Ishikawa (cell line): ENCODE measurements around the gene GAS6.

Experiments
- CREB1 ChIP-seq: IDR thresholded peaks from 2 replicates; pipeline ENCODE4 v1.6.1; 2012; ENCODE audit warnings: low read depth
- EP300 ChIP-seq: IDR thresholded peaks from 2 replicates; pipeline ENCODE4 v1.6.1; 2012; ENCODE audit warnings: borderline replicate concordance
- NFIC ChIP-seq: IDR thresholded peaks from 2 replicates; pipeline ENCODE4 v1.6.1; 2012
- TAF1 ChIP-seq: IDR thresholded peaks from 2 replicates; pipeline ENCODE4 v1.6.1; 2012; ENCODE audit warnings: low read depth, mild to moderate bottlenecking
- YY1 ChIP-seq: IDR thresholded peaks from 2 replicates; pipeline ENCODE4 v1.6.1; 2012; ENCODE audit warnings: low read depth
- TF ChIP-seq, protein P1 (sequence below): IDR thresholded peaks from 2 replicates; pipeline ENCODE4 v1.6.1; 2012
- TF ChIP-seq, protein P2 (sequence below): IDR thresholded peaks from 2 replicates; pipeline ENCODE4 v1.6.1; 2012; ENCODE audit warnings: low read depth, mild to moderate bottlenecking

DNA sequence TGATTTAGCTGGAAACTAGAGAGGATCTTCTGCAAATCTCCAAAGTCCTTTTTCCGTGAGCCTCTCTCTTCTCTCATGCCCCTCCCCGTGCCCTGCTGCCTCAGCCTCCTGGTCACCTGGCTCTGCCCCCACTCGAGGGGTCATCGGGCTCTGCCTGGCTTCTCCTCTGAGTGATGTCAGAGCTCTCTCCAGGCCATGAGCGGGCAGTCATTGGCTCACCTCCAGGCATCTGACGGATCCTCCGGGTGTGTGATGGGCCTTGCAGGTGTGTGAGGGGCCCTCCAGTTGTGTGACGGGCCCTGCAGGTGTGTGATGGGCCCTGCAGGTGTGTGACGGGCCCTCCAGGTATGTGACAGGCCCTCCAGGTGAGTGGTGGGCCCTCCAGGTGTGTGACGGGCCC lies 10.3 kb upstream of the GAS6 start:
- TF ChIP-seq, protein P1, sequence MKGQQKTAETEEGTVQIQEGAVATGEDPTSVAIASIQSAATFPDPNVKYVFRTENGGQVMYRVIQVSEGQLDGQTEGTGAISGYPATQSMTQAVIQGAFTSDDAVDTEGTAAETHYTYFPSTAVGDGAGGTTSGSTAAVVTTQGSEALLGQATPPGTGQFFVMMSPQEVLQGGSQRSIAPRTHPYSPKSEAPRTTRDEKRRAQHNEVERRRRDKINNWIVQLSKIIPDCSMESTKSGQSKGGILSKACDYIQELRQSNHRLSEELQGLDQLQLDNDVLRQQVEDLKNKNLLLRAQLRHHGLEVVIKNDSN = no peak
- no peak for TF ChIP-seq NFIC
- TF ChIP-seq YY1 = no peak
- no peak for TF ChIP-seq TAF1
- TF ChIP-seq, protein P2, sequence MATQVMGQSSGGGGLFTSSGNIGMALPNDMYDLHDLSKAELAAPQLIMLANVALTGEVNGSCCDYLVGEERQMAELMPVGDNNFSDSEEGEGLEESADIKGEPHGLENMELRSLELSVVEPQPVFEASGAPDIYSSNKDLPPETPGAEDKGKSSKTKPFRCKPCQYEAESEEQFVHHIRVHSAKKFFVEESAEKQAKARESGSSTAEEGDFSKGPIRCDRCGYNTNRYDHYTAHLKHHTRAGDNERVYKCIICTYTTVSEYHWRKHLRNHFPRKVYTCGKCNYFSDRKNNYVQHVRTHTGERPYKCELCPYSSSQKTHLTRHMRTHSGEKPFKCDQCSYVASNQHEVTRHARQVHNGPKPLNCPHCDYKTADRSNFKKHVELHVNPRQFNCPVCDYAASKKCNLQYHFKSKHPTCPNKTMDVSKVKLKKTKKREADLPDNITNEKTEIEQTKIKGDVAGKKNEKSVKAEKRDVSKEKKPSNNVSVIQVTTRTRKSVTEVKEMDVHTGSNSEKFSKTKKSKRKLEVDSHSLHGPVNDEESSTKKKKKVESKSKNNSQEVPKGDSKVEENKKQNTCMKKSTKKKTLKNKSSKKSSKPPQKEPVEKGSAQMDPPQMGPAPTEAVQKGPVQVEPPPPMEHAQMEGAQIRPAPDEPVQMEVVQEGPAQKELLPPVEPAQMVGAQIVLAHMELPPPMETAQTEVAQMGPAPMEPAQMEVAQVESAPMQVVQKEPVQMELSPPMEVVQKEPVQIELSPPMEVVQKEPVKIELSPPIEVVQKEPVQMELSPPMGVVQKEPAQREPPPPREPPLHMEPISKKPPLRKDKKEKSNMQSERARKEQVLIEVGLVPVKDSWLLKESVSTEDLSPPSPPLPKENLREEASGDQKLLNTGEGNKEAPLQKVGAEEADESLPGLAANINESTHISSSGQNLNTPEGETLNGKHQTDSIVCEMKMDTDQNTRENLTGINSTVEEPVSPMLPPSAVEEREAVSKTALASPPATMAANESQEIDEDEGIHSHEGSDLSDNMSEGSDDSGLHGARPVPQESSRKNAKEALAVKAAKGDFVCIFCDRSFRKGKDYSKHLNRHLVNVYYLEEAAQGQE = no peak
- no peak for TF ChIP-seq EP300
- TF ChIP-seq CREB1 = no peak
